Upper lobe of left lung (tissue), 6 donors: Measurements from ENCODE around the gene MYL10. TPM values are rescaled to one million over a fixed set of nuclear protein-coding genes. Genes with fewer than 3 reads are reported as not detected.
A peak's percentile ranks its signal among the peaks of the same experiment; 100 is the strongest.

Source experiments
- ATAC-seq, 2 donors: fragments of 200-7000 bp; cut with Tn5 transposase; one replicate each; pipeline ENCODE4 v1.9.1; 2022; ENCODE audit warnings: mild to moderate bottlenecking in 2 of 2, moderate library complexity in 2 of 2; ENCODE audit not compliant: low FRiP score in 2 of 2
- DNase-seq, 2 donors: peaks; one replicate each; pipeline ENCODE4 v3.0.0-alpha.2; 2019 to 2020
- H3K27ac ChIP-seq, 4 donors: fragments of 200-600 bp; sonication (generic); one replicate each; pipeline ENCODE4 v1.5.1; 2016 to 2019
- H3K27me3 ChIP-seq, 4 donors: fragments of 200-600 bp; sonication (generic); one replicate each; pipeline ENCODE4 v1.5.1; 2017 to 2019
- H3K36me3 ChIP-seq, 4 donors: fragments of 200-600 bp; sonication (generic); one replicate each; pipeline ENCODE4 v1.5.1; 2016 to 2019
- H3K4me1 ChIP-seq, 4 donors: fragments of 200-600 bp; sonication (generic); one replicate each; pipeline ENCODE4 v1.5.1; 2018 to 2019
- H3K4me3 ChIP-seq, 4 donors: fragments of 200-600 bp; sonication (generic); one replicate each; pipeline ENCODE4 v1.5.1; 2017 to 2019; ENCODE audit warnings: mild to moderate bottlenecking in 2 of 4, moderate library complexity in 1 of 4
- H3K9me3 ChIP-seq, 4 donors: fragments of 200-600 bp; sonication (generic); one replicate each; pipeline ENCODE4 v1.5.1; 2018 to 2019
- CTCF ChIP-seq, 6 experiments: fragments of 450-650 bp in 4 of 6; fragments of 200-600 bp in 2 of 6; sonication (generic) in 2 of 6; IDR thresholded peaks; one replicate each; pipeline ENCODE4 v1.5.1; 2016 to 2019; ENCODE audit warnings: antibody characterized with exemption in 6 of 6
- EP300 ChIP-seq, 4 donors: sonication (generic); formaldehyde crosslinking; IDR thresholded peaks; one replicate each; pipeline ENCODE4 v1.5.1; 2017; ENCODE audit warnings: antibody characterized with exemption in 4 of 4, control low read depth in 2 of 4
- POLR2A ChIP-seq, 4 donors: fragments of 450-650 bp; IDR thresholded peaks; one replicate each; pipeline ENCODE4 v1.5.1; 2016 to 2017; ENCODE audit warnings: antibody characterized with exemption in 4 of 4, mild to moderate bottlenecking in 2 of 4
- POLR2AphosphoS5 ChIP-seq, 2 donors: sonication (generic); formaldehyde crosslinking; IDR thresholded peaks; one replicate each; pipeline ENCODE4 v1.5.1; 2017; ENCODE audit warnings: antibody characterized with exemption in 2 of 2
- WGBS, 2 donors: methylation state at CpG; one replicate each; pipeline ENCODE4 v1.1.5; 2017 to 2018; 5-methylcytosine and 5-hydroxymethylcytosine counted together
- total RNA-seq, 6 donors: library from RNA; depleted of rRNA in 4 of 6; stranded (reverse); fragments of >200 nt in 4 of 6; gene quantifications; one replicate each; pipeline versions ENCODE4 v1.1.0 to v1.2.1, GENCODE V29; 2016 to 2021
- donor health status: DM: no; HTN: no; CAD: no; lungs with moderate emphysema.
- donor health status: DM: no; HTN: yes; CAD: no; lungs with severe emphysema.

The MYL10 gene
- total RNA-seq, 6 donors from 2014 or later, result not detected

GRCh38 chr7:101591504-101591903 is 37.6 kb downstream of the MYL10 start:
- H3K4me1 ChIP-seq, result no peaks in the 10 kb centered on the region
- no peak for TF ChIP-seq POLR2A (IDR thresholded peaks at IDR 0.05)
- no peak for TF ChIP-seq CTCF (IDR thresholded peaks at IDR 0.05)
- TF ChIP-seq EP300 (IDR thresholded peaks at IDR 0.05), result no peak
- TF ChIP-seq POLR2AphosphoS5 (IDR thresholded peaks at IDR 0.05), result no peak
- no peaks in the 10 kb centered on the region for H3K36me3 ChIP-seq
- no peak overlapping the region for H3K27ac ChIP-seq
- DNase-seq (no peak), ATAC-seq (no peak)
- no peak overlapping the region for H3K4me3 ChIP-seq
- WGBS, 2 donors, result 90 to 91% methylated on average over 2 of the region's 2 CpGs
- no peaks in the 10 kb centered on the region for H3K9me3 ChIP-seq
- H3K27me3 ChIP-seq, result no peaks in the 10 kb centered on the region

- WGBS, 2 donors, result 91% methylated on average over 13 to 18 of the region's 18 CpGs
- H3K36me3 ChIP-seq, result no peaks in the 10 kb centered on the region
- ATAC-seq (no peak), DNase-seq (peak in 1 of 2 donors; percentile 46)
- no peak for TF ChIP-seq EP300 (IDR thresholded peaks at IDR 0.05)
- no peak for TF ChIP-seq POLR2AphosphoS5 (IDR thresholded peaks at IDR 0.05)
- TF ChIP-seq CTCF (IDR thresholded peaks at IDR 0.05), result no peak
- no peak for TF ChIP-seq POLR2A (IDR thresholded peaks at IDR 0.05)
- H3K4me1 ChIP-seq, result no peaks in the 10 kb centered on the region
- no peaks in the 10 kb centered on the region for H3K27me3 ChIP-seq
- no peak overlapping the region for H3K27ac ChIP-seq
- H3K9me3 ChIP-seq, result no peaks in the 10 kb centered on the region
- H3K4me3 ChIP-seq, result no peak overlapping the region
Measured at GRCh38 chr7:101590663-101591435, 38.2 kb downstream of the MYL10 start.

GRCh38 chr7:101589976-101590662 is 39.0 kb downstream of the MYL10 start:
- Histone ChIP-seq H3K27ac (no peak overlapping the region), H3K4me1 (no peaks in the 10 kb centered on the region), H3K9me3 (no peaks in the 10 kb centered on the region), H3K36me3 (no peaks in the 10 kb centered on the region), H3K27me3 (no peaks in the 10 kb centered on the region), H3K4me3 (no peak overlapping the region)
- DNase-seq (peak in 1 of 2 donors; percentile 55), ATAC-seq (no peak)
- WGBS, 2 donors, result 81 to 84% methylated on average over 14 to 15 of the region's 15 CpGs
- TF ChIP-seq EP300 (IDR thresholded peaks at IDR 0.05), result no peak
- TF ChIP-seq POLR2A (IDR thresholded peaks at IDR 0.05), result no peak
- no peak for TF ChIP-seq POLR2AphosphoS5 (IDR thresholded peaks at IDR 0.05)
- no peak for TF ChIP-seq CTCF (IDR thresholded peaks at IDR 0.05)

GRCh38 chr7:101589052-101589451 is 40.0 kb downstream of the MYL10 start:
- H3K36me3 ChIP-seq, result no peaks in the 10 kb centered on the region
- DNase-seq (no peak), ATAC-seq (no peak)
- H3K4me1 ChIP-seq, result no peaks in the 10 kb centered on the region
- H3K27me3 ChIP-seq, result no peaks in the 10 kb centered on the region
- no peaks in the 10 kb centered on the region for H3K9me3 ChIP-seq
- 88 to 91% methylated on average over 5 of the region's 5 CpGs for WGBS, 2 donors
- no peak overlapping the region for H3K4me3 ChIP-seq
- no peak for TF ChIP-seq EP300 (IDR thresholded peaks at IDR 0.05)
- no peak for TF ChIP-seq CTCF (IDR thresholded peaks at IDR 0.05)
- no peak for TF ChIP-seq POLR2A (IDR thresholded peaks at IDR 0.05)
- TF ChIP-seq POLR2AphosphoS5 (IDR thresholded peaks at IDR 0.05), result no peak
- no peak overlapping the region for H3K27ac ChIP-seq
